Vagina (tissue), 2 donors: ENCODE results near the gene CCDC112.

Source experiments
- CTCF ChIP-seq, 3 experiments: fragments of 450-650 bp in 2 of 3; fragments of 200-600 bp in 1 of 3; sonication (generic) in 1 of 3; IDR thresholded peaks; one replicate each; pipeline ENCODE4 v1.5.1; 2017 to 2019; ENCODE audit warnings: antibody characterized with exemption in 3 of 3, mild to moderate bottlenecking in 2 of 3, moderate library complexity in 2 of 3
- POLR2A ChIP-seq, 2 donors: fragments of 450-650 bp; IDR thresholded peaks; one replicate each; pipeline ENCODE4 v1.6.1; 2017; ENCODE audit warnings: antibody characterized with exemption in 2 of 2, mild to moderate bottlenecking in 2 of 2, moderate library complexity in 2 of 2
- POLR2AphosphoS5 ChIP-seq, 2 donors: sonication (generic); formaldehyde crosslinking; IDR thresholded peaks; one replicate each; pipeline ENCODE4 v1.9.0; 2017; ENCODE audit warnings: antibody characterized with exemption in 2 of 2, mild to moderate bottlenecking in 2 of 2, low read depth in 1 of 2; ENCODE audit not compliant: insufficient read depth in 1 of 2

DNA sequence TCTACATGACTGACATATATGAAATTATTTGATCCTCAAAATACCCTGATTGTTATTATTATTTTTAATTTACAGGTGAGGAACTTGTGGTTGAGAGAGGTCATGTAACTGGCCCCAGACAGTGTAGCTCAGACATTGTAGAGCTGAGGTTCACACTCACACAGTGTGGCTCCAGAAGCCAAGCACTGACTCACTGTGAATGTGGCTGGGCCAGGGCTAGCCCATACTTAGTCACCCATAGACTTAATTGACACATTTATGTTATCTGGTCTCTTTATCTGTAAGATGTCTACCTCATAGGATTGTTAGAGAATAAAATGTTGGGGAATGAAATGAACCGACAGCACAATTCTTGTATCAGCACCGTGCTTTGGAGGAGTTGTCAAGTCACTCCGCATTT lies 24.9 kb upstream of the CCDC112 start:
- no peak for TF ChIP-seq CTCF (IDR thresholded peaks at IDR 0.05)
- TF ChIP-seq POLR2AphosphoS5 (IDR thresholded peaks at IDR 0.05; ENCODE audit: insufficient read depth in 1 of 2, low read depth in 1 of 2) = no peak
- no peak for TF ChIP-seq POLR2A (IDR thresholded peaks at IDR 0.05)
